Astrocyte (in vitro differentiated cells and primary cell): ENCODE data around the gene ERN1. TPM values are rescaled to one million over a fixed set of nuclear protein-coding genes. Genes with fewer than 3 reads are reported as not detected.

ENCODE experiments used
- DNase-seq: peaks from one replicate; pipeline ENCODE4 v3.0.0-alpha.2; 2010; ENCODE audit warnings: low read depth
- FAIRE-seq: peaks from 2 replicates; lab custom pipeline; 2011; peaks lifted over from hg19 to GRCh38; lab: Jason Lieb, UNC
- H2AFZ ChIP-seq: 2 replicates; pipeline ENCODE4 v1.6.0; 2012; ENCODE audit warnings: low read depth, low read length, inconsistent platforms
- H3K27ac ChIP-seq: 2 replicates; pipeline ENCODE4 v1.5.1; 2011; ENCODE audit warnings: low read depth, low read length, inconsistent platforms
- H3K27me3 ChIP-seq: 2 replicates; pipeline ENCODE4 v1.6.0; 2011; ENCODE audit warnings: low read length, inconsistent platforms; ENCODE audit not compliant: insufficient read depth
- H3K36me3 ChIP-seq: 2 replicates; pipeline ENCODE4 v1.5.1; 2011; ENCODE audit warnings: low read length, inconsistent platforms; ENCODE audit not compliant: insufficient read depth
- H3K4me1 ChIP-seq: 2 replicates; pipeline ENCODE4 v1.5.1; 2011; ENCODE audit warnings: low read length, inconsistent platforms; ENCODE audit not compliant: insufficient read depth
- H3K4me2 ChIP-seq: 2 replicates; pipeline ENCODE4 v1.6.0; 2012; ENCODE audit warnings: low read length, inconsistent platforms
- H3K4me3 ChIP-seq: 2 replicates; pipeline ENCODE4 v1.5.1; 2011; ENCODE audit warnings: low read depth, mild to moderate bottlenecking, low read length, inconsistent platforms; ENCODE audit not compliant: insufficient read depth
- H3K79me2 ChIP-seq: 2 replicates; pipeline ENCODE4 v1.6.0; 2012; ENCODE audit warnings: mild to moderate bottlenecking, low read length, inconsistent platforms; ENCODE audit not compliant: insufficient read depth
- H3K9ac ChIP-seq: 2 replicates; pipeline ENCODE4 v1.6.0; 2012; ENCODE audit warnings: mild to moderate bottlenecking, low read length, inconsistent platforms
- H3K9me3 ChIP-seq: 2 replicates; pipeline ENCODE4 v1.5.1; 2012; ENCODE audit warnings: low read depth, mild to moderate bottlenecking, low read length, inconsistent platforms; ENCODE audit not compliant: insufficient read depth
- H4K20me1 ChIP-seq: 2 replicates; pipeline ENCODE4 v1.6.0; 2012; ENCODE audit warnings: low read length, inconsistent platforms; ENCODE audit not compliant: insufficient read depth
- H3K27ac Mint-ChIP-seq: one replicate; pipeline ENCODE4 v1.8.0; 2021; ENCODE audit warnings: mild to moderate bottlenecking, mixed read lengths; ENCODE audit not compliant: unreplicated experiment
- H3K27me3 Mint-ChIP-seq: one replicate; pipeline ENCODE4 v1.8.0; 2021; ENCODE audit warnings: low read depth, mixed read lengths; ENCODE audit not compliant: unreplicated experiment
- H3K36me3 Mint-ChIP-seq: one replicate; pipeline ENCODE4 v1.8.0; 2021; ENCODE audit warnings: low read depth, mixed read lengths; ENCODE audit not compliant: unreplicated experiment
- H3K4me1 Mint-ChIP-seq: one replicate; pipeline ENCODE4 v1.8.0; 2021; ENCODE audit warnings: low read depth, mixed read lengths; ENCODE audit not compliant: unreplicated experiment
- H3K4me3 Mint-ChIP-seq: one replicate; pipeline ENCODE4 v1.8.0; 2021; ENCODE audit warnings: mild to moderate bottlenecking, moderate library complexity, mixed read lengths; ENCODE audit not compliant: unreplicated experiment
- H3K9me3 Mint-ChIP-seq: one replicate; pipeline ENCODE4 v1.8.0; 2021; ENCODE audit warnings: mild to moderate bottlenecking, mixed read lengths; ENCODE audit not compliant: unreplicated experiment
- EZH2 ChIP-seq: IDR thresholded peaks from 2 replicates; pipeline ENCODE4 v1.6.1; 2012; ENCODE audit warnings: mild to moderate bottlenecking, low read length, inconsistent platforms; ENCODE audit not compliant: insufficient read depth
- total RNA-seq: library from RNA; stranded (reverse); gene quantifications from 2 replicates; pipeline ENCODE4 v1.2.1, GENCODE V29; 2021
- TF ChIP-seq, protein P1 (sequence below): IDR thresholded peaks from 2 replicates; pipeline ENCODE4 v1.5.1; 2011; ENCODE audit warnings: low read depth, mild to moderate bottlenecking, inconsistent platforms, low read length, moderate library complexity; ENCODE audit not compliant: insufficient read depth

The ERN1 gene
- total RNA-seq, 1 donor from 2014 or later = 11.7 TPM

DNA sequence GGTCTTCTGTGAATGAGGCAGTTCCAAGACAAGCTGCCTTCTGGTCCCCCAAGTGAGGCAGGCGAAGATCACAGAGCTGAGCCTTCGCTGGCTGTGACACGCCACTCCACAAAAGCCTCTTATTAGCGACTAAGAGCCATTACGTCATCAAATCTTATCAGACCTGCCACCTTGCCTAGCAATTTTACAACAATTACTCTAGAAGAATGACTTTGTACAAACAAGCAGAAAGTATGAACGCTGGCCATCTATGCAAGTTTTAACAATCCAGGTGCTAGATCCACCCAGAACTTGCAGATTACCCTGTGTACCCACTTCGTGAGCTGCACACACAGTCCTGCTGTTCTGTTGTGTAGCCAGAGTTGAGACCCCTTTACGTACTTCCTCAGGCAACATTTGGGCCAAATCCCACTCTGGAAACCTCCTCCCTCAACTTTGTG lies 105.7 kb downstream of the ERN1 start:
- H3K27ac Mint-ChIP-seq = no peak overlapping the region
- peaks cover 13% of the 10 kb centered on the region for H3K27me3 Mint-ChIP-seq
- H3K27ac ChIP-seq = no peak overlapping the region
- no peak overlapping the region for H3K4me3 Mint-ChIP-seq
- H3K4me3 ChIP-seq = no peak overlapping the region
- H3K4me2 ChIP-seq = no peak overlapping the region
- TF ChIP-seq EZH2 = no peak
- TF ChIP-seq, protein P1, sequence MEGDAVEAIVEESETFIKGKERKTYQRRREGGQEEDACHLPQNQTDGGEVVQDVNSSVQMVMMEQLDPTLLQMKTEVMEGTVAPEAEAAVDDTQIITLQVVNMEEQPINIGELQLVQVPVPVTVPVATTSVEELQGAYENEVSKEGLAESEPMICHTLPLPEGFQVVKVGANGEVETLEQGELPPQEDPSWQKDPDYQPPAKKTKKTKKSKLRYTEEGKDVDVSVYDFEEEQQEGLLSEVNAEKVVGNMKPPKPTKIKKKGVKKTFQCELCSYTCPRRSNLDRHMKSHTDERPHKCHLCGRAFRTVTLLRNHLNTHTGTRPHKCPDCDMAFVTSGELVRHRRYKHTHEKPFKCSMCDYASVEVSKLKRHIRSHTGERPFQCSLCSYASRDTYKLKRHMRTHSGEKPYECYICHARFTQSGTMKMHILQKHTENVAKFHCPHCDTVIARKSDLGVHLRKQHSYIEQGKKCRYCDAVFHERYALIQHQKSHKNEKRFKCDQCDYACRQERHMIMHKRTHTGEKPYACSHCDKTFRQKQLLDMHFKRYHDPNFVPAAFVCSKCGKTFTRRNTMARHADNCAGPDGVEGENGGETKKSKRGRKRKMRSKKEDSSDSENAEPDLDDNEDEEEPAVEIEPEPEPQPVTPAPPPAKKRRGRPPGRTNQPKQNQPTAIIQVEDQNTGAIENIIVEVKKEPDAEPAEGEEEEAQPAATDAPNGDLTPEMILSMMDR = no peak
- no peaks in the 10 kb centered on the region for H3K9me3 Mint-ChIP-seq
- H3K4me1 ChIP-seq = no peaks in the 10 kb centered on the region
- DNase-seq (no peak), FAIRE-seq (no peak)
- H4K20me1 ChIP-seq = no peaks in the 10 kb centered on the region
- H3K36me3 Mint-ChIP-seq = no peaks in the 10 kb centered on the region
- no peak overlapping the region for H3K9ac ChIP-seq
- no peaks in the 10 kb centered on the region for H3K9me3 ChIP-seq
- H3K4me1 Mint-ChIP-seq = no peaks in the 10 kb centered on the region
- H3K36me3 ChIP-seq = no peaks in the 10 kb centered on the region
- H2AFZ ChIP-seq = no peak overlapping the region
- no peaks in the 10 kb centered on the region for H3K79me2 ChIP-seq
- no peaks in the 10 kb centered on the region for H3K27me3 ChIP-seq

DNA sequence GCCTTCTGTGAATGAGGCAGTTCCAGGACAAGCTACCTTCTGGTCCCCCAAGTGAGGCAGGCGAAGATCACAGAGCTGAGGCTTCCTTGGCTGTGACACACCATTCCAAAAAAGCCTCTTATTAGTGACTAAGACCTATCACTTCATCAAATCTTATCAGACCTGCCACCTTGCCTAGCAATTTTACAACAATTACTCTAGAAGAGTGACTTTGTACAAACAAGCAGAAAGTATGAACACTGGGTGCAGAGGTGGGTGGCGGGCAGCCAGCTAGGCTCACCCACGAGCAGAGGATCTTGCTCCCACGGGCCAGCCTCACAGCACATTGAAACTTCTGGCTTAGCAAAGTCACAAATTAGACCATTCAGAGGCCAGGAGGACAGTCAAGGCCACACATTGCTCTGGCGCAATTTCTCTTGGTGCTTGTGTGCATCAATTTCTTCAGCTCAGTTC lies 107.3 kb downstream of the ERN1 start:
- H3K9me3 Mint-ChIP-seq = no peaks in the 10 kb centered on the region
- no peak overlapping the region for H3K4me3 Mint-ChIP-seq

More for the DNA sequence above, 107.3 kb downstream of the ERN1 start:
- Histone ChIP-seq H3K9me3 (no peaks in the 10 kb centered on the region), H3K27ac (no peak overlapping the region), H3K79me2 (no peaks in the 10 kb centered on the region), H2AFZ (no peak overlapping the region), H4K20me1 (no peaks in the 10 kb centered on the region), H3K4me3 (no peak overlapping the region), H3K4me1 (no peaks in the 10 kb centered on the region), H3K4me2 (no peak overlapping the region), H3K36me3 (no peaks in the 10 kb centered on the region), H3K27me3 (no peaks in the 10 kb centered on the region), H3K9ac (no peak overlapping the region)
- no peaks in the 10 kb centered on the region for H3K36me3 Mint-ChIP-seq
- no peak for DNase-seq
- H3K27me3 Mint-ChIP-seq = peaks cover 13% of the 10 kb centered on the region
- no peak for FAIRE-seq
- TF ChIP-seq EZH2 = no peak
- TF ChIP-seq, protein P1 = no peak
- no peaks in the 10 kb centered on the region for H3K4me1 Mint-ChIP-seq
- H3K27ac Mint-ChIP-seq = no peak overlapping the region
